Stimulated activated naive CD8-positive, alpha-beta T cell treated with anti-CD3 and anti-CD28 coated beads, Interleukin-15, amount 100 ng/mL, for 72 hours (primary cell): ENCODE results near the gene MOCOS.

ENCODE experiments used
- ATAC-seq: fragments of 150-1000 bp; cut with Tn5 transposase; 2 replicates; pipeline ENCODE4 v1.10.0; 2021; ENCODE audit warnings: mild to moderate bottlenecking, moderate library complexity
- DNase-seq, 2 donors: peaks; one replicate each; pipeline ENCODE4 v3.0.0; 2021 to 2022
- H3K27ac Mint-ChIP-seq, 2 donors: one replicate each; pipeline ENCODE4 v1.8.0; 2022; ENCODE audit warnings: mild to moderate bottlenecking in 2 of 2, mixed read lengths in 2 of 2, moderate library complexity in 2 of 2
- H3K27me3 Mint-ChIP-seq: one replicate; pipeline ENCODE4 v1.8.0; 2022; ENCODE audit warnings: mixed read lengths
- H3K4me1 Mint-ChIP-seq: one replicate; pipeline ENCODE4 v1.8.0; 2022; ENCODE audit warnings: mild to moderate bottlenecking, mixed read lengths
- H3K4me3 Mint-ChIP-seq, 2 donors: one replicate each; pipeline ENCODE4 v1.8.0; 2022; ENCODE audit warnings: mild to moderate bottlenecking in 2 of 2, mixed read lengths in 2 of 2, moderate library complexity in 1 of 2
- H3K9me3 Mint-ChIP-seq, 2 donors: one replicate each; pipeline ENCODE4 v1.8.0; 2022; ENCODE audit warnings: mixed read lengths in 2 of 2

The MOCOS gene

GRCh38 chr18:36312806-36313395 lies 125.6 kb downstream of the MOCOS start:
- Mint-ChIP-seq H3K9me3 (peaks cover 0 to 1% of the 10 kb centered on the region in 2 donors), H3K4me3 (no peak overlapping the region), H3K27me3 (peaks cover 20% of the 10 kb centered on the region), H3K27ac (peak overlapping the region in 1 of 2 donors; percentile 79), H3K4me1 (no peaks in the 10 kb centered on the region)
- DNase-seq = no peak
- no peak for ATAC-seq

- ATAC-seq (no peak), DNase-seq (no peak)
- peaks cover 20% of the 10 kb centered on the region for H3K27me3 Mint-ChIP-seq
Measured at GRCh38 chr18:36314098-36314497, 126.8 kb downstream of the MOCOS start.

GRCh38 chr18:36314754-36315153 lies 127.5 kb downstream of the MOCOS start:
- Mint-ChIP-seq H3K4me1 (no peaks in the 10 kb centered on the region), H3K27me3 (peaks cover 26% of the 10 kb centered on the region), H3K9me3 (peaks cover 14 to 20% of the 10 kb centered on the region in 2 donors), H3K27ac (no peak overlapping the region), H3K4me3 (no peak overlapping the region)
- no peak for ATAC-seq
- DNase-seq = no peak

More at GRCh38 chr18:36314098-36314497, 126.8 kb downstream of the MOCOS start:
- Mint-ChIP-seq H3K4me1 (no peaks in the 10 kb centered on the region), H3K27ac (no peak overlapping the region), H3K4me3 (no peak overlapping the region), H3K9me3 (peaks cover 8 to 13% of the 10 kb centered on the region in 2 donors)

- DNase-seq (no peak), ATAC-seq (no peak)
- H3K27ac Mint-ChIP-seq = no peak overlapping the region
- H3K4me3 Mint-ChIP-seq = no peak overlapping the region
- no peaks in the 10 kb centered on the region for H3K4me1 Mint-ChIP-seq
- peaks cover 17 to 23% of the 10 kb centered on the region in 2 donors for H3K9me3 Mint-ChIP-seq
- H3K27me3 Mint-ChIP-seq = peaks cover 32% of the 10 kb centered on the region
Measured at GRCh38 chr18:36315736-36316135, 128.4 kb downstream of the MOCOS start.

GRCh38 chr18:36316246-36316645 lies 128.9 kb downstream of the MOCOS start:
- H3K27ac Mint-ChIP-seq = peak overlapping the region in 1 of 2 donors; percentile 72
- peaks cover 36% of the 10 kb centered on the region for H3K27me3 Mint-ChIP-seq
- peaks cover 17 to 23% of the 10 kb centered on the region in 2 donors for H3K9me3 Mint-ChIP-seq
- no peaks in the 10 kb centered on the region for H3K4me1 Mint-ChIP-seq
- H3K4me3 Mint-ChIP-seq = no peak overlapping the region
- DNase-seq = no peak
- ATAC-seq = no peak
